ENCODE results near the gene GPATCH2. TPM values are rescaled to one million over a fixed set of nuclear protein-coding genes. Genes with fewer than 3 reads are reported as not detected.

Gene GPATCH2
- total RNA-seq, 2 experiments from 2014 or later, result 9.2 to 9.6 TPM

- intact Hi-C loops (cut with DNase I, micrococcal nuclease), result no loop called here
- Mint-ChIP-seq H3K4me1 (ENCODE audit: low read depth) (no peaks in the 10 kb centered on the region), H3K27me3 (no peaks in the 10 kb centered on the region), H3K9me3 (no peaks in the 10 kb centered on the region), H3K36me3 (ENCODE audit: low read depth) (peaks cover 41% of the 10 kb centered on the region), H3K27ac (no peak overlapping the region), H3K4me3 (no peak overlapping the region)
- H3K36me3 ChIP-seq (ENCODE audit: insufficient read depth, low read length), result no peaks in the 10 kb centered on the region
- CTCF ChIA-PET, result no interaction called here
- no peak for ATAC-seq (ENCODE audit: poor library complexity)
- no peaks in the 10 kb centered on the region for H3K27me3 ChIP-seq (ENCODE audit: control insufficient read depth in 1 of 2, insufficient read depth in 2 of 2, low read length in 2 of 2)
- POLR2A ChIA-PET, result no interaction called here
- DNase-seq, result no peak
- no peak overlapping the region for H3K4me3 ChIP-seq (ENCODE audit: low read length)
- H3K4me1 ChIP-seq (ENCODE audit: insufficient read depth, low read length), result no peaks in the 10 kb centered on the region
- H3K9me3 ChIP-seq (ENCODE audit: control insufficient read depth in 1 of 2, insufficient read depth in 1 of 2, low read length in 2 of 2), result no peaks in the 10 kb centered on the region
- no peak for TF ChIP-seq CTCF (IDR thresholded peaks at IDR 0.05)
- no peak overlapping the region for H3K27ac ChIP-seq (ENCODE audit: low read depth in 1 of 2, low read length in 2 of 2)
These were observed 152.4 kb downstream of the GPATCH2 start for GRCh38 chr1:217478450-217478849.

- no peak overlapping the region for H3K27ac ChIP-seq (ENCODE audit: low read depth in 1 of 2, low read length in 2 of 2)
- H3K9me3 ChIP-seq (ENCODE audit: control insufficient read depth in 1 of 2, insufficient read depth in 1 of 2, low read length in 2 of 2), result no peaks in the 10 kb centered on the region
- H3K4me1 ChIP-seq (ENCODE audit: insufficient read depth, low read length), result no peaks in the 10 kb centered on the region
- no peak for DNase-seq
- intact Hi-C loops (cut with DNase I, micrococcal nuclease), result no loop called here
- H3K4me3 ChIP-seq (ENCODE audit: low read length), result no peak overlapping the region
- no peaks in the 10 kb centered on the region for H3K27me3 ChIP-seq (ENCODE audit: control insufficient read depth in 1 of 2, insufficient read depth in 2 of 2, low read length in 2 of 2)
- Mint-ChIP-seq H3K9me3 (peaks cover 2% of the 10 kb centered on the region), H3K4me1 (ENCODE audit: low read depth) (no peaks in the 10 kb centered on the region), H3K27me3 (no peaks in the 10 kb centered on the region), H3K36me3 (ENCODE audit: low read depth) (peaks cover 4% of the 10 kb centered on the region), H3K27ac (no peak overlapping the region), H3K4me3 (no peak overlapping the region)
- no peak for ATAC-seq (ENCODE audit: poor library complexity)
- H3K36me3 ChIP-seq (ENCODE audit: insufficient read depth, low read length), result no peaks in the 10 kb centered on the region
- CTCF ChIA-PET, result no interaction called here
- POLR2A ChIA-PET, result no interaction called here
- no peak for TF ChIP-seq CTCF (IDR thresholded peaks at IDR 0.05)
These were observed 158.0 kb downstream of the GPATCH2 start for GRCh38 chr1:217472915-217473314.

GRCh38 chr1:217471403-217471802 is 159.5 kb downstream of the GPATCH2 start:
- H3K27ac ChIP-seq (ENCODE audit: low read depth in 1 of 2, low read length in 2 of 2), result no peak overlapping the region
- Mint-ChIP-seq H3K27ac (no peak overlapping the region), H3K9me3 (peaks cover 2% of the 10 kb centered on the region), H3K4me1 (ENCODE audit: low read depth) (no peaks in the 10 kb centered on the region), H3K4me3 (no peak overlapping the region), H3K36me3 (ENCODE audit: low read depth) (peaks cover 10% of the 10 kb centered on the region), H3K27me3 (no peaks in the 10 kb centered on the region)
- no peaks in the 10 kb centered on the region for H3K36me3 ChIP-seq (ENCODE audit: insufficient read depth, low read length)
- no peak for DNase-seq
- peaks cover 0 to 4% of the 10 kb centered on the region in 2 experiments for H3K9me3 ChIP-seq (ENCODE audit: control insufficient read depth in 1 of 2, insufficient read depth in 1 of 2, low read length in 2 of 2)
- H3K27me3 ChIP-seq (ENCODE audit: control insufficient read depth in 1 of 2, insufficient read depth in 2 of 2, low read length in 2 of 2), result no peaks in the 10 kb centered on the region
- no peak overlapping the region for H3K4me3 ChIP-seq (ENCODE audit: low read length)
- CTCF ChIA-PET, result no interaction called here
- POLR2A ChIA-PET, result no interaction called here
- no peaks in the 10 kb centered on the region for H3K4me1 ChIP-seq (ENCODE audit: insufficient read depth, low read length)
- no peak for ATAC-seq (ENCODE audit: poor library complexity)
- intact Hi-C loops (cut with DNase I, micrococcal nuclease), result no loop called here
- no peak for TF ChIP-seq CTCF (IDR thresholded peaks at IDR 0.05)
